Panc1 (cell line): Measurements from ENCODE around the gene BEND3.

Experiments
- POLR2AphosphoS5 ChIP-seq: IDR thresholded peaks from 2 replicates; pipeline ENCODE4 v1.6.1; 2012; ENCODE audit warnings: mild to moderate bottlenecking, low read depth, low read length, moderate library complexity
- SIN3A ChIP-seq: IDR thresholded peaks from 2 replicates; pipeline ENCODE4 v1.6.1; 2012; ENCODE audit warnings: low read depth, mild to moderate bottlenecking, low read length, moderate library complexity, borderline replicate concordance; ENCODE audit not compliant: insufficient read depth
- TCF7L2 ChIP-seq: IDR thresholded peaks from 2 replicates; pipeline ENCODE4 v1.6.1; 2011; ENCODE audit warnings: mild to moderate bottlenecking, low read depth, low read length, inconsistent platforms
- TF ChIP-seq, protein P1 (sequence below), 2 experiments: IDR thresholded peaks; 2 replicates each; pipeline ENCODE4 v1.6.1; 2011 to 2012; ENCODE audit warnings: low read depth in 2 of 2, control low read depth in 1 of 2, low read length in 1 of 2, mild to moderate bottlenecking in 1 of 2, moderate library complexity in 1 of 2; ENCODE audit not compliant: insufficient read depth in 1 of 2
- TF ChIP-seq, protein P2 (sequence below): fragments of 450-650 bp; IDR thresholded peaks from 2 replicates; pipeline ENCODE4 v1.5.1; 2017; ENCODE audit warnings: mild to moderate bottlenecking

DNA sequence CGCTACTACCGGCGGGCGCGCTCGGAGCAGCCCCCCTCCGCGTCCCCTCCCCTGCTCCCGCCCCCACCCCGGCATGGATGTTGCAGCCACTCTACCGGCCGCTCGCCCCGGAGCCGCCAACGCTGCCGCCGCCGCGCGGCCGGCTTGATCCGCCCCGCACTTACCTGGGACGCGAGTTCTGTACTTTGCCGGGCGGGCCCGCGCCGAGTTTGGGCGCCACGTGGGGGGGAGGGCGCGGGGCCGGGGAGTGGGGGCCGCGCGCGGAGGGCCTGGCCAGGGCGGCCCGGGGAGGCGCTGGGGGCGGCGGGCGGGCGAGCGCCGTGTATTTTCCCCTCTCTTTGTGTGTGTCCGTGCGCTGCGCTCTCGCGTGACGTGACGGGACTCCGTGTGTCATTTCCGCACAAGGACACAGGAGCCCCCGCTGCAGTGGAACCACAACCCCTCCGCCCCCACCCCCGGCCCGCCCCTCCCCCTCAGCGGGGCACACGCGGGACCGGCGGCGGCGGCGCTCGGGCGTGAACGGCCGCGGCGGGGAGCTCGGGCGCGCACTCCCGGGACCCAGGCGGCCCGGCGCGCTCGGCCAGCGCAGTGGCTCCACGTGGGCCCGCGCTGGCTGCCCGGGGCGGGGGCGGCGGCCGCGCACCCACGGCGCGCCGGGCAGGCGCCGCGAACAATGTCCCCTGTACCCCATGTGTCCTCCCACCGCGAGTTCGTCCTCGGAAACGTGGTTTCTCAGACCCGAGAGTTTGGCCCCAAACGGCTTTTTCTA lies at the start of gene BEND3:
- TF ChIP-seq SIN3A (0 out of 2 replicates have a peak, but pooled peaks have one; percentile 39), POLR2AphosphoS5 (no peak), TCF7L2 (no peak)
- TF ChIP-seq, protein P1, sequence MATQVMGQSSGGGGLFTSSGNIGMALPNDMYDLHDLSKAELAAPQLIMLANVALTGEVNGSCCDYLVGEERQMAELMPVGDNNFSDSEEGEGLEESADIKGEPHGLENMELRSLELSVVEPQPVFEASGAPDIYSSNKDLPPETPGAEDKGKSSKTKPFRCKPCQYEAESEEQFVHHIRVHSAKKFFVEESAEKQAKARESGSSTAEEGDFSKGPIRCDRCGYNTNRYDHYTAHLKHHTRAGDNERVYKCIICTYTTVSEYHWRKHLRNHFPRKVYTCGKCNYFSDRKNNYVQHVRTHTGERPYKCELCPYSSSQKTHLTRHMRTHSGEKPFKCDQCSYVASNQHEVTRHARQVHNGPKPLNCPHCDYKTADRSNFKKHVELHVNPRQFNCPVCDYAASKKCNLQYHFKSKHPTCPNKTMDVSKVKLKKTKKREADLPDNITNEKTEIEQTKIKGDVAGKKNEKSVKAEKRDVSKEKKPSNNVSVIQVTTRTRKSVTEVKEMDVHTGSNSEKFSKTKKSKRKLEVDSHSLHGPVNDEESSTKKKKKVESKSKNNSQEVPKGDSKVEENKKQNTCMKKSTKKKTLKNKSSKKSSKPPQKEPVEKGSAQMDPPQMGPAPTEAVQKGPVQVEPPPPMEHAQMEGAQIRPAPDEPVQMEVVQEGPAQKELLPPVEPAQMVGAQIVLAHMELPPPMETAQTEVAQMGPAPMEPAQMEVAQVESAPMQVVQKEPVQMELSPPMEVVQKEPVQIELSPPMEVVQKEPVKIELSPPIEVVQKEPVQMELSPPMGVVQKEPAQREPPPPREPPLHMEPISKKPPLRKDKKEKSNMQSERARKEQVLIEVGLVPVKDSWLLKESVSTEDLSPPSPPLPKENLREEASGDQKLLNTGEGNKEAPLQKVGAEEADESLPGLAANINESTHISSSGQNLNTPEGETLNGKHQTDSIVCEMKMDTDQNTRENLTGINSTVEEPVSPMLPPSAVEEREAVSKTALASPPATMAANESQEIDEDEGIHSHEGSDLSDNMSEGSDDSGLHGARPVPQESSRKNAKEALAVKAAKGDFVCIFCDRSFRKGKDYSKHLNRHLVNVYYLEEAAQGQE (IDR thresholded peaks at IDR 0.05; ENCODE audit: insufficient read depth in 1 of 2, low read depth in 2 of 2, low read length in 1 of 2) = no peak
- TF ChIP-seq, protein P2, sequence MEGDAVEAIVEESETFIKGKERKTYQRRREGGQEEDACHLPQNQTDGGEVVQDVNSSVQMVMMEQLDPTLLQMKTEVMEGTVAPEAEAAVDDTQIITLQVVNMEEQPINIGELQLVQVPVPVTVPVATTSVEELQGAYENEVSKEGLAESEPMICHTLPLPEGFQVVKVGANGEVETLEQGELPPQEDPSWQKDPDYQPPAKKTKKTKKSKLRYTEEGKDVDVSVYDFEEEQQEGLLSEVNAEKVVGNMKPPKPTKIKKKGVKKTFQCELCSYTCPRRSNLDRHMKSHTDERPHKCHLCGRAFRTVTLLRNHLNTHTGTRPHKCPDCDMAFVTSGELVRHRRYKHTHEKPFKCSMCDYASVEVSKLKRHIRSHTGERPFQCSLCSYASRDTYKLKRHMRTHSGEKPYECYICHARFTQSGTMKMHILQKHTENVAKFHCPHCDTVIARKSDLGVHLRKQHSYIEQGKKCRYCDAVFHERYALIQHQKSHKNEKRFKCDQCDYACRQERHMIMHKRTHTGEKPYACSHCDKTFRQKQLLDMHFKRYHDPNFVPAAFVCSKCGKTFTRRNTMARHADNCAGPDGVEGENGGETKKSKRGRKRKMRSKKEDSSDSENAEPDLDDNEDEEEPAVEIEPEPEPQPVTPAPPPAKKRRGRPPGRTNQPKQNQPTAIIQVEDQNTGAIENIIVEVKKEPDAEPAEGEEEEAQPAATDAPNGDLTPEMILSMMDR = no peak
